A549 (cell line): Measurements from ENCODE around the gene NCL.

Source experiments
- CBX8 ChIP-seq: fragments of 200-600 bp; sonication (generic); IDR thresholded peaks from 2 replicates; pipeline ENCODE4 v1.6.1; 2016
- EP300 ChIP-seq, 2 experiments: fragments of >200 bp; sonication (Bioruptor Twin); formaldehyde crosslinking; IDR thresholded peaks; 2 replicates in 1 of 2; 3 replicates in 1 of 2; pipeline ENCODE4 v1.6.1; 2016 to 2017
- HOXA7 ChIP-seq: fragments of 250-450 bp; sonication (Bioruptor Pico); IDR thresholded peaks from 2 replicates; pipeline ENCODE4 v1.5.0; 2020; ENCODE audit warnings: mild to moderate bottlenecking, moderate library complexity
- NR3C1 ChIP-seq: fragments of >200 bp; sonication (Bioruptor Twin); formaldehyde crosslinking; IDR thresholded peaks from 3 replicates; pipeline ENCODE4 v1.6.1; 2017
- PHF8 ChIP-seq: fragments of 200-600 bp; sonication (generic); IDR thresholded peaks from 2 replicates; pipeline ENCODE4 v1.6.1; 2016; ENCODE audit warnings: low read depth, mild to moderate bottlenecking, antibody characterized with exemption, moderate library complexity, borderline replicate concordance
- POLR2A ChIP-seq: IDR thresholded peaks from 2 replicates; pipeline ENCODE4 v1.6.1; 2012; ENCODE audit warnings: mild to moderate bottlenecking, low read length
- RARB ChIP-seq: fragments of 250-450 bp; sonication (Bioruptor Pico); IDR thresholded peaks from 2 replicates; pipeline ENCODE4 v1.8.0; 2021; ENCODE audit warnings: mild to moderate bottlenecking, moderate library complexity
- RFX5 ChIP-seq: fragments of 450-650 bp; IDR thresholded peaks from 2 replicates; pipeline ENCODE4 v1.7.1; 2014; ENCODE audit warnings: antibody characterized with exemption, mild to moderate bottlenecking, moderate library complexity
- TF ChIP-seq, protein P1 (sequence below): fragments of >200 bp; sonication (Bioruptor Twin); formaldehyde crosslinking; IDR thresholded peaks from 3 replicates; pipeline ENCODE4 v1.5.1; 2016
- TF ChIP-seq, protein P2 (sequence below): fragments of 200-600 bp; sonication (generic); IDR thresholded peaks from 2 replicates; pipeline ENCODE4 v1.6.1; 2016; ENCODE audit warnings: antibody characterized with exemption, mild to moderate bottlenecking, moderate library complexity
- TF ChIP-seq, protein P3 (sequence below): IDR thresholded peaks from 2 replicates; pipeline ENCODE4 v1.6.1; 2012
- TF ChIP-seq, protein P4 (sequence below): IDR thresholded peaks from 2 replicates; pipeline ENCODE4 v1.6.1; 2012

DNA sequence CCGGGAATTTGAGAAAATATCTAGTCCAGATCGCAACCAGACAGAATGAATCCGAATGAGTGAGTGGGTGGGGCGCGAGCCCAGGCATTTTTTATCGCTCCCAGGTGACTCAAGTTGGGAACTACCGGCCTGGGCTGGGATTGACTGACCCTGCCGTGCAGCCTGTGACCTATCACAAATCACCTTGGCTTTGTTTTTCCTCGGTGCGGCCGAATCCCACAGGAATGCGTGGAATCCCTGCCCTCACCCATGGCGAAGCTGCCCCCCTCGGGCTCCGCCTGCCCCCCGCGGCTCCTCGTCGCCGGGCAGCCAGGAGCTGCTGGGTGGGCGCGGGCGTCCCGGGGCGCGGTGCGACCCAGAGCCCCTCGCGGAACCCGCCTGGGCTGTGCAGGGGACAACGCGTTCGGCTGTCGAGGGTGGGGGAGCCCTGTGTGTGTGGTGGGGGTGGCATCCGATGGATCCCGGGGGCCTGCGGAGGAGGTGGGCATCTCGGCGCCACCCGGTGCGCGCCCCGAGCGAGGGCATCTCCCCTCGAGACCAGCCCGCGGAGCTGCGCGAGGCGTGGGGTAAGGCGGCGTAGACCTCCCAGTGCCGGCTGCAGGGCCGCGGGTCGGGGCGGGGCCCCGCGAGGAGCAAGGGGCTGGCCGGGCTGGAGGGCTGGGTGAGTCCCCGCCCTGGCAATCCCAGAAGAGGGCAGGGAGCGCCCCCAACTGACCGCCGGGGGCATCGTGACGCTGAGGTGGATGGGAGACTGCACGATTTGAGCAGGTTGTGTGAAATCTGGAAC, 52.3 kb downstream of the NCL start:
- TF ChIP-seq NR3C1 = no peak
- TF ChIP-seq EP300 (IDR thresholded peaks at IDR 0.05) = no peak
- TF ChIP-seq RFX5 = no peak
- TF ChIP-seq, protein P1, sequence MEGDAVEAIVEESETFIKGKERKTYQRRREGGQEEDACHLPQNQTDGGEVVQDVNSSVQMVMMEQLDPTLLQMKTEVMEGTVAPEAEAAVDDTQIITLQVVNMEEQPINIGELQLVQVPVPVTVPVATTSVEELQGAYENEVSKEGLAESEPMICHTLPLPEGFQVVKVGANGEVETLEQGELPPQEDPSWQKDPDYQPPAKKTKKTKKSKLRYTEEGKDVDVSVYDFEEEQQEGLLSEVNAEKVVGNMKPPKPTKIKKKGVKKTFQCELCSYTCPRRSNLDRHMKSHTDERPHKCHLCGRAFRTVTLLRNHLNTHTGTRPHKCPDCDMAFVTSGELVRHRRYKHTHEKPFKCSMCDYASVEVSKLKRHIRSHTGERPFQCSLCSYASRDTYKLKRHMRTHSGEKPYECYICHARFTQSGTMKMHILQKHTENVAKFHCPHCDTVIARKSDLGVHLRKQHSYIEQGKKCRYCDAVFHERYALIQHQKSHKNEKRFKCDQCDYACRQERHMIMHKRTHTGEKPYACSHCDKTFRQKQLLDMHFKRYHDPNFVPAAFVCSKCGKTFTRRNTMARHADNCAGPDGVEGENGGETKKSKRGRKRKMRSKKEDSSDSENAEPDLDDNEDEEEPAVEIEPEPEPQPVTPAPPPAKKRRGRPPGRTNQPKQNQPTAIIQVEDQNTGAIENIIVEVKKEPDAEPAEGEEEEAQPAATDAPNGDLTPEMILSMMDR = peak; percentile 96
- no peak for TF ChIP-seq RARB (CRISPR knock-in tag)
- TF ChIP-seq, protein P2, sequence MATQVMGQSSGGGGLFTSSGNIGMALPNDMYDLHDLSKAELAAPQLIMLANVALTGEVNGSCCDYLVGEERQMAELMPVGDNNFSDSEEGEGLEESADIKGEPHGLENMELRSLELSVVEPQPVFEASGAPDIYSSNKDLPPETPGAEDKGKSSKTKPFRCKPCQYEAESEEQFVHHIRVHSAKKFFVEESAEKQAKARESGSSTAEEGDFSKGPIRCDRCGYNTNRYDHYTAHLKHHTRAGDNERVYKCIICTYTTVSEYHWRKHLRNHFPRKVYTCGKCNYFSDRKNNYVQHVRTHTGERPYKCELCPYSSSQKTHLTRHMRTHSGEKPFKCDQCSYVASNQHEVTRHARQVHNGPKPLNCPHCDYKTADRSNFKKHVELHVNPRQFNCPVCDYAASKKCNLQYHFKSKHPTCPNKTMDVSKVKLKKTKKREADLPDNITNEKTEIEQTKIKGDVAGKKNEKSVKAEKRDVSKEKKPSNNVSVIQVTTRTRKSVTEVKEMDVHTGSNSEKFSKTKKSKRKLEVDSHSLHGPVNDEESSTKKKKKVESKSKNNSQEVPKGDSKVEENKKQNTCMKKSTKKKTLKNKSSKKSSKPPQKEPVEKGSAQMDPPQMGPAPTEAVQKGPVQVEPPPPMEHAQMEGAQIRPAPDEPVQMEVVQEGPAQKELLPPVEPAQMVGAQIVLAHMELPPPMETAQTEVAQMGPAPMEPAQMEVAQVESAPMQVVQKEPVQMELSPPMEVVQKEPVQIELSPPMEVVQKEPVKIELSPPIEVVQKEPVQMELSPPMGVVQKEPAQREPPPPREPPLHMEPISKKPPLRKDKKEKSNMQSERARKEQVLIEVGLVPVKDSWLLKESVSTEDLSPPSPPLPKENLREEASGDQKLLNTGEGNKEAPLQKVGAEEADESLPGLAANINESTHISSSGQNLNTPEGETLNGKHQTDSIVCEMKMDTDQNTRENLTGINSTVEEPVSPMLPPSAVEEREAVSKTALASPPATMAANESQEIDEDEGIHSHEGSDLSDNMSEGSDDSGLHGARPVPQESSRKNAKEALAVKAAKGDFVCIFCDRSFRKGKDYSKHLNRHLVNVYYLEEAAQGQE = no peak
- TF ChIP-seq, protein P3, sequence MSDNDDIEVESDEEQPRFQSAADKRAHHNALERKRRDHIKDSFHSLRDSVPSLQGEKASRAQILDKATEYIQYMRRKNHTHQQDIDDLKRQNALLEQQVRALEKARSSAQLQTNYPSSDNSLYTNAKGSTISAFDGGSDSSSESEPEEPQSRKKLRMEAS = 0 out of 2 replicates have a peak, but pooled peaks have one; percentile 26
- peak; percentile 60 for TF ChIP-seq POLR2A
- TF ChIP-seq PHF8 = no peak
- no peak for TF ChIP-seq CBX8
- TF ChIP-seq, protein P4, sequence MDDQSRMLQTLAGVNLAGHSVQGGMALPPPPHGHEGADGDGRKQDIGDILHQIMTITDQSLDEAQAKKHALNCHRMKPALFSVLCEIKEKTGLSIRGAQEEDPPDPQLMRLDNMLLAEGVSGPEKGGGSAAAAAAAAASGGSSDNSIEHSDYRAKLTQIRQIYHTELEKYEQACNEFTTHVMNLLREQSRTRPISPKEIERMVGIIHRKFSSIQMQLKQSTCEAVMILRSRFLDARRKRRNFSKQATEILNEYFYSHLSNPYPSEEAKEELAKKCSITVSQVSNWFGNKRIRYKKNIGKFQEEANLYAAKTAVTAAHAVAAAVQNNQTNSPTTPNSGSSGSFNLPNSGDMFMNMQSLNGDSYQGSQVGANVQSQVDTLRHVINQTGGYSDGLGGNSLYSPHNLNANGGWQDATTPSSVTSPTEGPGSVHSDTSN = no peak
- no peak for TF ChIP-seq HOXA7
